ENCODE measurements around the gene PARVA.

Gene PARVA

DNA sequence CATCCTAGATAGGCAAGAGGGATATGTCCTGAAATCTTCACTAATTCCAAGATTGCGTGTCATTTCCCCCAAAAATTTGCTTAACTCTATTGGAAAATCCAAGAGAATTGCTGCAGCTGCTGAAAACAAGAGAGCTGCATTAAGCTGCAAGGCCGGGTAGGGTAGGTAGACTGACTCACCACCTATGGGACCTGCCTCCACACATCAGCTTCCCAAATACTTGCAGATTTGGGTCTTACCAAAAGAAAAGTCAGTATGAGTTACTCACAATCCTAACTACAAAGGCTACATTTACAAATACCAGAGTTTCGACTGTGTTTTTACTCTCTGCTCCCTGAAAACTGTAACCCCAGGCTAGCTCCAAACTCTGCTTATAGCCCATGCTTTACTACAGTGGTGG, 154.3 kb downstream of the PARVA start:
- DNase-seq (ENCODE audit: low spot score): no peak

DNA sequence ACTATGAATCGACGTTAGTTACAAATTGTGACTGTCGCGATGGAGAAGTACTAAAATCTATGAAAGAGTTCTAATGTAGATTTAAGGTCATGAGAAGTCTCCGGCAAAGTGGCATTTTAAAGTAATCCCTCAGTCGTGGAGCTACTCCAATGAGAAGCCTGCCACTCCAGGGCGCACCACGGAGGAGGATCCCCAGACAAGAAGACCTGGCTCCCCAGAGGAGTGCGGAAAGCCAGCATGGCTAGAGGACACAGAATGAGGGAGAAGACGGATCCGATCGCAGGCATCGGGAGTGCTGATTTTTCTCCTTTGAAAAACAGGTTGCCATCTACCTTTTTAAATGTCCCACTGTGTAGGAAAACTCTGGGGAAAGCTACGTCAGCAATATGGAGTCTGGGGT, 155.2 kb downstream of the PARVA start:
- no peak for DNase-seq (ENCODE audit: low spot score)

DNA sequence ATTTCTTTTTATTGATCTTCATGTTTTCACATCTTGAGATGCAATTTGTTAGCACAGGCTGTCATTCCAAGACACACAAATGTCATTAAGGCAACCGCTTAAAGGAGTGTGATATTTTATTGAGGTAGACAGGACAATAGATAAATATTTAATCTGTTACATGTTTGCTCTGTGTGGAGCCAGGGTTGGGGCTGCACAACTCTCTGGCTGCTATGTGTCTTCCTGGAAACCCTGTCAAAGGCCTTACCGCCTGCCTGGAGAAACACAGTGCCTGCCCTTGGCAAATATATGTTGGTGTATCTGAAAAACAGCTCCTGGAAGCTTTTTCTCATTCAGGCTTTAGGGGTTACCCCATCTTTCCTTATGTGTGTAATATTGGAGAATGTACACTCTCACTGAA, 157.2 kb downstream of the PARVA start:
- DNase-seq (ENCODE audit: low spot score): no peak

DNA sequence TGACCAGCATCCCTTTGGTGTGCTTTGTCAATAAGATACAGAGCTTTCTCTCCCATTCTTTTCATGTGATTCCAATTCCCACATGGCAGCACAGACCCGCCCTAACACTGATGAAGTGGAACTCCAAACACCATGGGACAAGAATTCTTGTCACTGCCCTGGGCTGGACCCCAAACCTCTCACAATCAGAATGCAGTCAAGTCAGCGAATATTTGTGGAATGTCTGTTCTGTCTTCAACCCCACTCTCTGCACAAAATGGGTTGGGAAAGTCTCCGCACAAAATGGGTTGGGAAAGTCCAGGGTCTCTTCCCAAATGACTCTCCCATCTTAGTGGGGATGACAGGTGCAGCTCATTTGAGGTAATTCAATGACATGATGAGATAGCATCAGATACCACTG, 157.9 kb downstream of the PARVA start:
- no peak for DNase-seq (ENCODE audit: low spot score)

DNA sequence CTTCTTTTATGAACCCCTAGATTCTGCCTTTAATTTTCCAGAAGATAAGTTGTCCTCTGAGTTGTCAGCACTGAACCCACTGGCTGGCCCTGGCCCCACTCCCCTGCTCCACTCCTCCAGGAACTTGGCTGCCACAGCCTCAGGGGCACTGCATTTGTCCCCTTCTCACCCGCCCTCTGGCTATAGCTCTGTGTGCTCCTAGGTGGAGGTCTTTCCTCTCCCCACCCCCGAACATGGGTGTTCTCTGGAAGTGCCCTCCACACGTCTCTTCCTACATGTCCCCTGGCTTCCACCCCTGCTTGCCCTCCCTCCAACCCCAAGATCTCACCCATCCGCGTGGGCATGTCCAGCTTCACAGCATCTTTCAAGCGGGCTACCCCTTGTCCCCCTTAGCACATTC, 159.2 kb downstream of the PARVA start:
- no peak for DNase-seq (ENCODE audit: low spot score)

DNA sequence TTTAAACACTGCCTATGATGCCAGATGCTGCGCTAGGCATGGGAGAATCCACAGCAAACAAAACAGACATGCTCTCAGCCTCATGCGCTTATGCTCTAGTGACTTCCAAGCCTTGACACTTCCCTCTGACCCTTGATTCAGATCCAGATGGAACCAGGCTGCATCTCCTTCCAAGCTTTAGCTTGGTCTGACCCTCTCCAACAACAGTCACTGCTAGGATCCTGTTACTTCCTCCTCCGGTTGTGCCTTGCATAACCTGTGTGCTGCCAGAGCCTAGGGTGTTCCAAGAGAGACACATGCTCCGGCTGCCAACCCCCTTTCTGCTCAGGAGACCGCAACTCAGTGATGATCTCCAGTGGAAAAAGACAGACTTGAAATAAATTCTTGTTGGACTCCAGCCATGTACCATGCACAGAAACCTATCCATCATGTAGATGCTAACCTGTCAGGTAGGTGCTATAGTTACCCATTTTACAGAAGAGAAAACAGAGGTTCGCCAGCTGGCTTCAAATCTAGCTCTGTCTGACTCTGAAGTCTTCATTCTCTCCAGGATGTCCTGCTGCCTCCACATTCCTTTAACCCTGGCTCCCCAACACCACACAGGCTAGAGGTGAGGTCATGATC, 160.5 kb downstream of the PARVA start:
- no peak for DNase-seq (ENCODE audit: low spot score)

DNA sequence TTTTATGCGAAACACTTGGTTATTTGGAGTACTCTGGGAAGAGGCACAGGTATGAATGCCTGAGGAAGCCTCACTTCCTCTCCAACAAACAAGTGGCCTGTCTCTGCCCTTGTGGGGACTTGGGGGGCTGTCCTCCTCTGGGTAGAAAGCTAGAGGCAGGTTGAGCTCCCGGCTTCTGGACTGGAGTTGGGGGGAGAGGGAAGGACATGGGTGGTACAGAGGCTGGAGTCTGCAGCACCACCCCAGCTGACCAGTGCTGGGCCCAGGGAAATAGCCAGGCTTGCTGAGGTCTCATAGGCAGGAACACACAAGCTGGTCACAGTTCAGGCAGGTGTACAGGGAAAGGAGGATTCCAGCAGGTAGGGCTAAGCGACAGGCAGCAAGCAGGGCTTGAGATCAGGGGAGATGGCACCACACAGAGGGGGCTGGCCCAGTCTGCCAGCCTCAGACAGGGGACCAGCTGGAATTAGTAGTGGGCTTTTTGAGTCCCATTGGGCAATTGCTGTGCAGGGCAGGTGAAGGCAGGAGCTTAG, 161.6 kb downstream of the PARVA start:
- no peak for DNase-seq (ENCODE audit: low spot score)

DNA sequence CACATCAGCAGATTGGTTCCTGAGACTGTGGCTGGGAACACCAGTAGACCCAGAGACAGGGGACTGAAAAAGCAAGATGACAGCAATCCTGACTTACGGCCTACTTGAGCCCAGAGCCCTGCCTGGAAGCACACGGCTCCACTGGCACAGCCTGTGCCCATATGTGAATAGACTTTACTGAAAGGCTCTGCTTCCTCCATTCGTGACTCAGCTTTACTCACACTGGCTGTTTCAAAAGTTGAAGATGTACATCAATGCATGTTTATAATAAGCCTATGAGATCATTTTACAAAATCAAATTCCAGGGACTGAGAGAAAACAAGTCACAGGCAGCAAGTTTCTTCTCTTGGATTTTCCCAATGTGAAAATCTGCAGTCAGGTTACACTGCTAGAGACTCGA, 162.2 kb downstream of the PARVA start:
- no peak for DNase-seq (ENCODE audit: low spot score)

DNA sequence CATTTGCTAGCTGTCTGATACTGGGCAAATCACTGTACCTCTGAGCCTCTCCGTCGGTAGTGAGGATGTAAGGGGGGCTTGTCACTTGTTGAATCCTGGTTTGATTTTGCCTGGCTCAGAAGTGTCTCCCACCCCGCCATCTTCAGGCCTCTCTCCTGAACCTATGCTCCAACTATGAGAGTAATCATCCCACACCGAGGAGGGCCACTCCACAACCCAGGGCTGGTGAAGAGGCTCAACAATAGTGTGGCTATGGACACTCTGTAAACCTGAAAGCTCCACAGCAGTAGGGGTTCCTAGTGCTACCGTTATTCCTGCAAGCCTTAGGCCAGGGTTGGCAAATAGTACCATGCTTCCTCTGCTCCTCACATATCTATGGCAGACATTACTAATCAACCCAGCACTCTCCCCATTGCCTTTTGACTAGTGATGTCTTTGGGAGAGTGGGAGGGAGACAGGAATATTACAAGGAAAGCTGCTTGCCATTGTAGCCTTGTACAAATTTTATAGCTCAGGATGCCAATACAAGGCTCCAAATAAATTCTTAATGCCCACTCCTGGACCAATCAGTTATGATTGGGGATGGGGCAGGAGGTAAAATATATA, 162.8 kb downstream of the PARVA start:
- no peak for DNase-seq (ENCODE audit: low spot score)

DNA sequence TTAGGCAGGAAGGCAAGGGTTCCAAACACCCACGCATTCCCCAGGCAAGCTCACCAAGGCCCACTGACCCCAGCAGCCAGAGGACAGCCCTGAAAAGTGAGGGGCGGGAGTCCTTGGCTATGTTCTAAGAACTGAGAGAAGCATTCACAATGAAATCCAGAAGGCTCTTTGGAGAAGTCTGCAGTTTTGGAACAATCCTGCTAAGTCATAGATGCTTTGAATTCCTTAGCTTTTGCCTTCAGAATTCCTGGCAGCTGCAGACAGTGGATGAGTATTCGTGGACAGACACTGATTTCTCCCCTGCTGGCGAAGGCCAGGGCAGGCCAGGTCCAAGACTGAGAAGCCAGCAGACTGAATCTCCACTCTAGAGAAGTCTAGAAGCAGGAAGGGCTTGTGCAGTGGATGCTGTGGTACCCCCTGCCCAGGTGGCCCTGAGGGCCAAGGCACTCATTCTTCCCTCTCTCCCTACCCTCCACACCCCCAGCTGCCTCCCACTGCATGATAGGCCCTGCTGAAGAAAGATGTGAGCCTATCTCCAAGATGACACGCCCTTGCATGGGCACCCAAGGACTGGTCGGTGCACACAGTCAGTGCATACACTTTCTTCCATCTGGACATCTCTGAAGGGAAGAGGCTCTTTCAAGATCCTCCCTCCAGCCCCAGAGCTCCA, 163.7 kb downstream of the PARVA start:
- no peak for DNase-seq (ENCODE audit: low spot score)

DNA sequence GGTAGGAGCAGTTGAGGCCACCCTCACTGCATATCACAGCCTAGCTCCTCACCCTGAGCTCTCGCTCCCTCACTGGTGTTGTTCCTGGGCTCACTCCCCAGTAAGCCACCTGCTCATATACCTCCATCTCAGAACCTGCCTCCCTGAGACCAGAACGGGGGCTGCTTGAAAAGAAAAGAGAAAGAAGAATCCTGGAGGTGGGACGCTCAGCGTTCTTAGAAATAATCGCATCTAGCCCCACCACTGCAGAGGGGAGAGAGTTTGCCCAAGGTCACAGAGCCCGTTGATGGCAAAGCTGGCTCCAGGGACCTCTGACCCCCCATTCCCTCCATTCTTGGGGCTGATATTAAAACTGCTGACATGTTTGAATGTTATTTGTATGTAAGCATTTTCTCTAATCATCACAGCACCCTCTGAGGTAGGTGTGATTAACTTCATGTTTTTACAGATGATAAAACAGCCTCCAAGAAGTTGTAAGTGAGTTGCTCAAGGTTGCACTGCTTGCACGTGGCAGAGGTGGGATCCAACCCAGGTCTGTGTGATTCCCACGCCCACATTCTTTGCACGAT, 164.3 kb downstream of the PARVA start:
- no peak for DNase-seq (ENCODE audit: low spot score)

DNA sequence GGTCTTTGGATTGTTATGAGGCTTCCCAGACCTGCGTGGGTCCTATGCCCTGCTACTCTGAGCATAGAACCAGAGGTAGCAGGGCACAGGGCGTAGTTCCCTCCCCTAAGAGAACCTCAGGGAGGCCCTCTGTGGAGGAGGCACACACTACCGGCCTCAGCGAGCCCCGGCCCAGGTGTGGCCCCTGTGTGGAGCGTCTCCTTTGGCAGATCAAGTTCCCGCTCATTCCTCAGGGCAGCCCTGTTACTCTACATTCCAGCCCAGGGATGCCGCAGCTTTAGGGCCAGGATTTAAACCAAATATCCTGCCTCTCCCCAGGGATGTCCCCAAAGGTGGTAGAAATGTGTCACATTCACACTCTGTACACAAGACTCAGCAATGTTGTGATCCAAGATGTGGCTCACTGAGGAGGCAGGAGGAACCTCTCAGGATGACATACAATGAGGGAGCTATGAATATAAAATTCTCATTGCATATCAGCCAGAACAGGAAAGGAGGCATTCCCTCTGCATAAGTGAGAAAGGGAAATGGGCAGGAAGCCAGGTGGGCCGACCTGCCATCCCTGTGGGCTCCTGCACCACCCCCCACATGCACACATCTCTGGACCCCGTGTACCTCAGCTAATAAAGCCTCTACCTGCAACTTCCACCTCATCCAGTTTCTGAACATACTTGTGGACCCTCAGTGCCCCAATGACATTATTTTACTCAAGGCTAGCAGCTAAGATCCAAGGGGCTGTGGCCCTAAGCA, 165.0 kb downstream of the PARVA start:
- no peak for DNase-seq (ENCODE audit: low spot score)

DNA sequence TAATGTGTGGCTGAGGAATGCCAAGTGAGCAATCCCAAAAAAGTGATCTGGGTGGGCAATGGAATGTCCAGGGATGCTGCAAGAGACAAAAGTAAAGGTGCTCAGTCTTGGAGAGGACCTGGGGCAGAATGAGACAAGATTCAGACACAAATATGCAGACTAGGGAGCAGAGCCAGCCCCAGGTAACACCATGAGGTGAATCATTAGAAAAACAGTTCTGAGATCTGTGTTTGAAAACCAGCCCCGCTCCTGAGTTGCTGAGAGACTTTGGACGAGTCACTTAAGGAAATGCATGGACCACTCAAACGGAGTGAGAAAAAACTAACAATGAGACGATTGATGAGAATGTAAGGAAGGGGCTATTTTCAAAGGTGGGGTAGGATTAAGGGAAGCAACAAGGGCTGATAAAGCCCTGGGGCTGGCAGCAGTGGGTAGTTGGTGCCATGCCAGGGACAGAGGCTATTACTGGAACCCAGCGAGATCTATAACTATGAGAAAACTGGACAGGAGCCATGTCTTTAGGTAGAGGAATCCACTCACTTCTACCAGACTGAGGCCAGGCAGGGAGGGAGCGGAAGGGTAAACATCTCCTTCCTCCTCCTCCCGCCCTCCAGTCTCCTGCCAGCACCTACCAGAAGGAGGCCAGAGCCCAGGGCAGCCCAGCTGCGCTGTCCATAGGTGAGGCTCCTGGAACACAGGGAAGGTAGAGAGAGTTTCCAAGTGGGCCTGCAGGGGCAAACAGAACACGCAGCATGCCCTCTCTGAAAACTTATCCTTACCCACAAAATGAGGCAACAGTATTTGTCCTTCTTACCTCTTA, 166.4 kb downstream of the PARVA start:
- no peak for DNase-seq (ENCODE audit: low spot score)

DNA sequence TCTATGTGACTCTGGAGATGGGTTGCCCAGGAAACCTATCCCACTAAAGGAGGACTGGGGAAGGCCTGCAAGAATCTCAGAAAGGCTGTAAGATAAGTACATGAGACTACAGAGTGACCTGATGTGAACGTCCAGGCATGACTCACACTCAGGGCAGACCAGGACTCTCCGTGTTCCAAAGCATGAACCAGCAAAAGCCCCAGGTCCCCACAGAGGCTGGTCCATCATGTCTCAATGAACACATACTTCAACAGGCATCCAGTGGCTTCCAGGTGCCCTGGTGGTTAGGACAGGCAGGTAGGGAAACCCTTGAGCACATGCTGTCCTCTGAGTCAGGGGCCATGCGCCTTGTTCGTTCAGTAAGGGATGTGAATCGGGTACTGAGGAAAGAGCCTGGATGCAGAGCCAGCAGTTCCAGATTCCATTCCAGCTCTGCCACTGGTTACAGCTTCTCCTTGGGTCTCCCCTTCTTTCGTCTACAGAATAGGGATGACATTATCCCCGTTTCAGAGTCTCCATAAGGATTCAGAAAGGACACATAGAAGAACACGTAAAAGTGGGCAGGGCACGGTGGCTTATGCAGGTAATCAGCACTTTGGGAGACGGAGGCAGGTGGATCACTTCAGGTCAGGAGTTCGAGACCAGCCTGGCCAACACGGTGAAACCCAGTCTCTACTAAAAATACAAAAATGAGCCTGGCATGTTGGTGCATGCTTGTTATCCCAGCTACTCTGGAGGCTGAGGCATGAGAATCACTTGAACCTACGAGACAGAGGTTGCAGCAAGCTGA, 167.8 kb downstream of the PARVA start:
- DNase-seq (ENCODE audit: low spot score): no peak

DNA sequence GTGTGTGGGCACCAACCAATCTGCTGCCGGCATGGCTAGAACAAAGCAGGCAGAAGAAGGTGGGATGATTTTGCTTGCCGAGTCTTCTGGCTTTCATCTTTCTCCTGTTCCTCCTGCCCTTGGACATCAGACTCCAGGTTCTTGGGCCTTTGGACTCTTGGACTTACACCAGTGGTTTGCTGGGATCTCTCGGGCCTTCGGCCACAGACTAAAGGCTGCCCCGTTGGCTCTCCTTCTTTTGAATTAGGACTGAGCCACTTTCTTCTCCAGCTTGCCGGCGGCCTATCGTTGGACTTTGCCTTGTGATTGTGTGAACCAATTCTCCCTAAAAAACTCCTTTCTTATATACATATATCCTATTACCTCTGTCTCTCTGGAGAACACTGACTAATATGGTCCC, 168.8 kb downstream of the PARVA start:
- DNase-seq (ENCODE audit: low spot score): no peak

DNA sequence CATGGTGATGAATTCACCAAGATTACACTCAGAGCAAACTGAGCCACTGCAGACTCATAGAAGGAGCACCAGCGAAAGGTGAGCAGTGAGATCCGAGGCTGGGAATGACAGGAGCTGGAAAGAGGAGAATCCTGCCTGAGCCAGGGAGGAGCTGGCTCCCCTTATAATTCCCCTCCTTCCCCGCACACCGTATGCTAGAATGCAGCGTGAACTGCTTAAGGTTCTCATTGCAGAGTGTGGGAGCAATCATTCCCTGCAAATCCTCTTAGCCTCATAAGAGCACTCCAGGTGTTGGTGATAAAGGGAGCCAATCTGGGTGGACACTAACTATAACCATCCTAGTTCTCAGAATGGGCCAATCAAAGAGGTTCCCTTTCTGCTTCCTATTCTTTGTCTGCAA, 169.3 kb downstream of the PARVA start:
- peak; percentile 54 for DNase-seq (ENCODE audit: low spot score)

DNA sequence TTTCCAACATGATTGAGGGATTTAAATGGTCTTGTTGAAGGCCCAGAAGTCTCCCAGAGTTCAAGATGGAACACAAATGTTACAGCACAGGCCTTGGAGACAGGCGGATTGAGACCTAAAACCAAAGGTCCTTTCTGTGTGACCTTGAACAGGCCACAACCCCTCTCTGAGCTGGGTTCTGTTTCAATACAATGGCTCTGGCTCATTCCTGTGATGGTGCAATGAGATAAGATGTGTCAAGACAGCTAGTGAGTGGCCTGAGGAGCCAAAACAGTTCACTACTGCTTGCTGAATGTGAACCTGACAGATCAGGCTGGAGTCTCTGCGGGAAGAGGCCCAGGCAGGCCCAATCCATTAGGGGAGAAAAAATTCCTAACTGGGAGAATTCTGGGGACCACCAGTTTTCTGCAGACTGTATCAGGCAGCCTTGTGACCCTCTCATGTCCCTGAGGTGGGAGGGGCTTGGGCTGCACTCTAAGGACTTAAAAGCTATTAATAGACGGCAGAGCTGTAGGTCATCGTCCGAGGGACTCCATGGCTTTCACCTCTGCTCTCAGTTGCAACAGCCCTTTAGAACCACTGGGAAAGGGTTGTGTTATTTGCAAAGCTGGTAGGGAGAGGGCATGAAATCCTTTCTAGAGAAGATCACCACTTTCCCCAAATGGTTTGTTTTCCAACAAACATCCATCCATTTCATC, 170.7 kb downstream of the PARVA start:
- DNase-seq (ENCODE audit: low spot score): no peak

DNA sequence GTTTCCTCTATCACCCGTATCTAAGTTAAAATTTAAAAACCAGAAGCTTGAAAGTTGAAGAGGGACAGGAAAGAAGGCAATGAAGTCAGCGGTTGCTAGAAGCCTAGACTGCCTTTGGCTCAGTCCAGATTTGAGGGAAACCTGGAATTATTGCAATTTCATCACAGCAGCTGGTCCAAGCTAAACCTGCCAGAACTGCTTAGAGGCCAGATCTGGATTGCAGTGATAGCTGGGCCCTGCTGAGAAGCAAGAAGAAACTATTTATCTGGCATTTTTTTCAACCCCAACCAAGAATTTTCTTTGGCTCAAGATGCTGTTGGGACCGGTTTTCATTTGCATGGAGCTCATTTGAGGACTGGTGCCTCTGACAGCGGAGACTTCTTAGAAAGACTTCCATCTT, 175.3 kb downstream of the PARVA start:
- no peak for DNase-seq (ENCODE audit: low spot score)

DNA sequence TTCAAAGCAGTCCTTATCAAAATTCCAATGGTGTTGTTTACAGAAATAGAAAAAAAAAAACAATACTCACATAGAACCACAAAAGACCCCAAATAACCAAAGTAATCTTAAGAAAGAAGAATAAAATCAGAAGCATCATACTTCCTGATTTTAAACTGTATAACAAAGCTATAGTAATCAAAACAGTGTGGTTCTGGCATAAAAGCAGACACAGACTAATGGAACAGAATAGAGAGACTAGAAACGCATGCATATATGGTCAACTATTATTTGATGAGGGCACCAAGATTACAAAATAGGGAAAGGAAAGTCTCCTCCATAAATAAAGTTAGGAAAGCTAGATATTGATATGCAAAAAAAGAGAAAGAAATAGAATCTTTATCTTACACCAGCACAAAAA, 176.8 kb downstream of the PARVA start:
- no peak for DNase-seq (ENCODE audit: low spot score)

DNA sequence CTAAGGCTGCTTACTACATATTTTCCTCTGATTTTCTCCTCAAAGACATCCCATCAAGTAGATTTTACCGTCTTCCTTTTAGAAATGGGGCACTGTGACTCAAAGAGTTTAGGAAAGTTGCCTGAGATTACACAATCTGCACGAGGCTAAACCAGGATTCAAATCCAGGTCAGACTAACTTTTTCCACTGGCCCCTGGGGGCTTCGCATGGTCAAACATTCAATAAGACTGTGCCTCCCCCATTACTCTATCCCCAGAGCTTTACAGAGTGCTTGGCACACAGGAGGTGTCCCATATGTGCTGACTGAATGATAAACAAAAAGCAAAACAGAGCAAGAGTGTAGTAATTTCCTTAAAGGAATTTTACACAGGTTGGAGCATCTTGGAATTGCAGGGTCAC, 178.8 kb downstream of the PARVA start:
- DNase-seq (ENCODE audit: low spot score): no peak
